Right renal pelvis (tissue), 4 donors: ENCODE measurements around the gene NUBP2. TPM values are rescaled to one million over a fixed set of nuclear protein-coding genes. Genes with fewer than 3 reads are reported as not detected.

ENCODE experiments used
- DNase-seq, 4 donors: peaks; one replicate each; pipeline ENCODE4 v3.0.0-alpha.2; 2013; ENCODE audit warnings: low read depth in 4 of 4, low spot score in 3 of 4, missing footprints in 1 of 4
- polyA plus RNA-seq, 4 donors: library from polyadenylated mRNA; unstranded; fragments of 120-200 nt; gene quantifications; one replicate each; pipeline ENCODE4 v1.2.1, GENCODE V29; 2013; ENCODE audit not compliant: insufficient read length in 4 of 4

The NUBP2 gene
- polyA plus RNA-seq, 4 donors = 36.8 to 62.7 (median 40.5) TPM

GRCh38 chr16:1757714-1758461, 24.9 kb upstream of the NUBP2 start:
- DNase-seq = no peak

GRCh38 chr16:1758923-1759322, 23.8 kb upstream of the NUBP2 start:
- DNase-seq = no peak

DNA sequence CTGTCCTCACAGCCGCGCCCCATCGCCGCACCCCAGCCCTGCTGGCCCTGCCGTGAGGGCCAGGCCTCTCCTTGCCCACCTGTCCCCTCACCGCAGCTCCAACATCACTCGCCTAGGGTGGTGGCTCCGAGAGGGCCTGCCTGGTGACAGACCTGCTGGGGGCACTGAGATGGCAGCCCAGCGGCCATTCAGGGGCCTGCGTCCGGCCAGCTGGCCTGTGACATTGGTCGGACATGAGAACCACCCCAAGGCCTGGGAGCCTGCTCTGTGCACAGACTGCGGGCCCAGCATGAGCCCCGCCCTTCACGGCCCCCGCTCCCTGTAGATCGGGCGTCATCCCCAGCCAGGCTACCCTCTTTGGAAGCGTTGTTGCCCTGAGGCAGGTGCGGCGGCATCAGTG, 23.2 kb upstream of the NUBP2 start:
- no peak for DNase-seq

DNA sequence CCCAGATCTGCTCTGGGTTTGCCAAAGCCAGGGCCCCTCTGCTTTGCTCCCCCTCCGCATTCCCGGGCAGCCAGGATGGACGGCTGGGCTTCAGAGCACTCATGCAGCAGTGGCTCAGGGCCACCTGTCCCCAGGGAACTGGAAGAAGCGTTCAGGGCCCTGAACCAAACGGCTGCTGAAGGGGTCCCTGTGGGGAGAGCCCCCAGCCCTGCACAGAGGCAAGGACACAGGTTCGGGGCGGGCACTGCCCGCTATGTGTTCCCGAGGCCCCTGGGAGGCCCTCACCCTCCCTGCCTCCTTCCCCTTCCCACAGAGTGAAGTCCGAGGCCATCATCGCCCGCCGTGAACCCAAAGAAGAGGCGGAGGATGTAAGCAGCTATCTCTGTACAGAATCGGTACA, 21.8 kb upstream of the NUBP2 start:
- DNase-seq = no peak

DNA sequence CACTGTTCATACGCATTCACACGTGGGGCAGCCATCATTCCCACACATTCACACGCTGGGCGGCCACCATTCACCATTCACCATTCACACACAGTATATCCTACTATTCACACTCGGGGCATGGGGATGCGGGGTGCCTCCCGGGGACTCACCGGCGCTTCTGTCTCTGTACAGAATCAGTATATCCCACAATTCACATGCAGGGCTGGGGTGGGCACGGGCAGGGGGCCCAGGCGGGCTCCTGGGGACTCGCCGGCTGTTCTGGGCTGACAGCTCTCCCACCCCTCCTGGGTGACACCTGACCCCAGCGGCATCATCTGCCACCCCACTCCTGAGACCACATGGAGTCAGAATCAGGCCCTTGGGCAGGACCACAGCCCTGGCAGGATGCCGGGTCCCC, 21.0 kb upstream of the NUBP2 start:
- no peak for DNase-seq

DNA sequence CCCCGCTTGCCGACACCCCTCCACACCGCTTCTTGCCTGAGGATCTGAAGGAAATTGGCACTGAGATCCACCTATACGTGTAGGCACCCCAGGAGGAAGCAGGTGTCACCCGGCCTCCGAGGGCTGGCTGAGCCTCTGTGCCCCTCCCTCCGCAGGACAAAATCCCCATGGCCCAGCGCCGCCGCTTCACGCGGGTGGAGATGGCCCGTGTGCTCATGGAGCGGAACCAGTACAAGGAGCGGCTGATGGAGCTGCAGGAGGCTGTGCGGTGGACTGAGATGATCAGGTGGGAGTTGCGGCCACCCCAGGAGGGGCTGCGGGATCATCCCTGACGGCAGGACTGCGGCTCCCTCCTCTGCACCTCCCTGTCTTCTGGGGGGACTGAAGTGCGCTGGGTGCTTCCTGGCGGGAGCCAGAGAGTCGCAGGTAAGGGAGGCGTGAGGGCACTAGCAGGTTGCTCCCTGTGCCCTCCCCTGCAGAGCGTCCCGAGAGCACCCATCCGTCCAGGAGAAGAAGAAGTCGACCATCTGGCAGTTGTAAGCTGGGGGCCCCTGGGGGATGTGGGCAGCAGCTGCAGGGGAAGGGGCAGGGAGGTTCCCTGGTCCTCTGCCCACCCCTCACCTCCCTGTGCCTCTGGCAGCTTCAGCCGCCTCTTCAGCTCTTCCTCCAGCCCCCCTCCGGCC, 20.4 kb upstream of the NUBP2 start:
- no peak for DNase-seq

GRCh38 chr16:1762879-1763520, 19.8 kb upstream of the NUBP2 start:
- DNase-seq = no peak

GRCh38 chr16:1763521-1764511, 18.9 kb upstream of the NUBP2 start:
- no peak for DNase-seq

DNA sequence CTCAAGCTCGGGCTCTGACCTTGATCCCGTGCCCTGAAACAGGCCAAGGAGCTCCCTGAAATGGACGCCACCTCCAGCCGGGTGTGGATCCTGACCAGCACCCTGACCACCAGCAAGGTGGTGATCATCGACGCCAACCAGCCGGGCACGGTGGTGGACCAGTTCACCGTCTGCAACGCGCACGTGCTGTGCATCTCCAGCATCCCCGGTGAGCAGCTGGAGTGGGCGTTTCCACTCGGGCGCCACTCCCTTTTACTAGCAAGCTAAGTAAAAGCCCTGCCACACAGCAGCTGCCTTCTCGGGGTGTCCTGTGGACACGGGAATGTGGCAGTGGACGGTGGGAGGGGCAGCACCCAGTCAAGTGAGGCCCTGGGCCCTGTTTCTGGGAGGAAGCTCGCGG, 17.8 kb upstream of the NUBP2 start:
- no peak for DNase-seq

GRCh38 chr16:1765826-1766225, 16.9 kb upstream of the NUBP2 start:
- DNase-seq = no peak

- no peak for DNase-seq
Measured at GRCh38 chr16:1766231-1766630, 16.5 kb upstream of the NUBP2 start.

GRCh38 chr16:1766701-1767100, 16.1 kb upstream of the NUBP2 start:
- DNase-seq = no peak

- no peak for DNase-seq
Measured at GRCh38 chr16:1767116-1767994, 15.4 kb upstream of the NUBP2 start.

DNA sequence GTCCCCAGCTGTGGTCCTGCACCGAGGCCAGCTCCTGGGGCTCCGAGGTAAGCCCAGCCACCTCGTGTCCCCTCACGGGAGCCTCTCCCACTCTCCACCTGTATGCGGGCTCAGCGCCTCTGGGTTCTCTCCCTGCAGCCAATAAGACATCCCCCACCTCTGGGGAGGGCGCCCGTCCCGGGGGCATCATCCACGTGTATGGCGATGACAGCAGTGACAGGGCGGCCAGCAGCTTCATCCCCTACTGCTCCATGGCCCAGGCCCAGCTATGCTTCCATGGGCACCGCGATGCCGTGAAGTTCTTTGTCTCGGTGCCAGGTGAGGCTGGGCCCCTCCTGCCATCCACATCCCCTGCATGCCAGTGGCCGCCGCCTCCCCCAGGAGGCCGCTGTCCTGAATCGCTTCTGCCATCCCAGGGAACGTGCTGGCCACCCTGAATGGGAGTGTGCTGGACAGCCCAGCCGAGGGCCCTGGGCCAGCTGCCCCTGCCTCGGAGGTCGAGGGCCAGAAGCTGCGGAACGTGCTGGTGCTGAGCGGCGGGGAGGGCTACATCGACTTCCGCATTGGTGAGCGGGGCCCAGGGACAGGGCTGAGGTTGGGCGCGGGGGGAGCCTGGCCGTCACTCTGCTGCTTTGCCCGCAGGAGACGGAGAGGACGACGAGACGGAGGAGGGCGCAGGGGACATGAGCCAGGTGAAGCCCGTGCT, 14.5 kb upstream of the NUBP2 start:
- no peak for DNase-seq

DNA sequence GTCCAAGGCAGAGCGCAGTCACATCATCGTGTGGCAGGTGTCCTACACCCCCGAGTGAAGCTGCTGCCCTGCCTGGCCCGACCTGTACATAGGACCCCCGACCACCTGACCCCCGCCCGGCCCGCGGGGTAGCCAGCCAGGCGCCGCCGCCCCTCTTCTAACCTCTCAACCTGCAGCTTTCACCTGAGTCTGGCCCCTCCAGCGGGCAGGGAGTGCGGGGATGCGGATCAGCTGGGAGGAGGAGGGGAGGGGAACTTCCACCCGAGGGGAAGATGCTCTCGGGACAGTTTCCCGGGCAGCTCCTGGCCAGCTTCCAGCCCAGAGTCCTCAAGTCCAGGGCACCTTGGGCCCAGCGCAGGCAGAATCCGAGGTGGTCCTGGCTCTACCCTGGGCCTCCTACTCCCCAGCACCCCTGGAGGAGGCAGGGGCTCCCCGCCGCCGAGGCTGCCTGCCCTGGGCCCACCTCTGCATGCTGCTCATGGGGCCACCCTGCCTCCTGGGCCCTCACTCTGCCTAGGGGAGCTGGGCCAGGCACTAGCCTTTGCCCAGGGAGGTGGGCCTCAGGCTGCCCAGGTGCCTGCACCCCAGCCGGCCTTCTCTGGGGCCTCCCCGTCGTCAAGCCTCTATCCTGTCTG, 13.9 kb upstream of the NUBP2 start:
- no peak for DNase-seq

DNA sequence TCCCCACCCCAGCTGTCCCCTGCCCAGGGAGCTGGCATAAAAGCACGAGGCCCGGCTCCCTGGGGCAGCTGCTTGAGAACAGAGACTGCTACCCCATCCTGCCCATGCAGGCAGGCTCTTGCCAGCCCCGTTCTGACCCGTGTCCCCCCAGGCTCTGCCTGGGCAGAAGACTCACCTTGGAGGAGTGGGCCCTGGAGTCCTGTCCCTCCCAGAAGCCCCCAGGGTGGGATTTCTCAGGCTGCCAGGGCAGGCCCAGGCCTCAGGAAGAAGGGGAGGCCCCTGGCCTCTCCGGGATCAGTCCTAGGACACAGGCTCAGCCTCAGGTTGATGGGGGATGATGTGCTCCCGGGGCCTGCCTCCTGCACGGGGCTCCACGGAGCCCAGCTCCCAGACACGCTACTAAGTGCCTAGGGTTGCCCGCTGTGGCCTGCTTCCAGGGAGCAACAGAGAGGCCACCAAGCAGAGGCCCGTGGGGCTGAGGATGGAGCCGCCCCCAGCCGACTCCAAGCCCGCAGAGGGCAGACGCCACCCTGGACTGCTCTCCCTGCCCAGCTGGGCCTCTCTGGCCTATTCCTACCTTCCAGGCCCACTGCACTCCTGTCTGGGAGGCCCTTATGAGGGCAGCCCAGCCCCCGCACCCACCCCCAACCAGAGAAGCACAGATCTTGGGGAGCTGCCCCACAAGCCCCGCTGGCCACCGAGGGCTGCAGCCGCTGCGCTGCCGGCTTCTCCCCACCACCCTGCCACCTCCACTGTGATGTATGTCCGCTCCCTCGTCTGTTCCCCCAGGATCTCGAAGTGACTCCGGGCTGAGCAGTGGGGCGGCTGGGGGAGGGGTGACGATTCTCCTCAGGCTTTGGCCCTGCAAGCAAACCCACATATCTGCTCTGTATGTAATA, 13.1 kb upstream of the NUBP2 start:
- DNase-seq = no peak

DNA sequence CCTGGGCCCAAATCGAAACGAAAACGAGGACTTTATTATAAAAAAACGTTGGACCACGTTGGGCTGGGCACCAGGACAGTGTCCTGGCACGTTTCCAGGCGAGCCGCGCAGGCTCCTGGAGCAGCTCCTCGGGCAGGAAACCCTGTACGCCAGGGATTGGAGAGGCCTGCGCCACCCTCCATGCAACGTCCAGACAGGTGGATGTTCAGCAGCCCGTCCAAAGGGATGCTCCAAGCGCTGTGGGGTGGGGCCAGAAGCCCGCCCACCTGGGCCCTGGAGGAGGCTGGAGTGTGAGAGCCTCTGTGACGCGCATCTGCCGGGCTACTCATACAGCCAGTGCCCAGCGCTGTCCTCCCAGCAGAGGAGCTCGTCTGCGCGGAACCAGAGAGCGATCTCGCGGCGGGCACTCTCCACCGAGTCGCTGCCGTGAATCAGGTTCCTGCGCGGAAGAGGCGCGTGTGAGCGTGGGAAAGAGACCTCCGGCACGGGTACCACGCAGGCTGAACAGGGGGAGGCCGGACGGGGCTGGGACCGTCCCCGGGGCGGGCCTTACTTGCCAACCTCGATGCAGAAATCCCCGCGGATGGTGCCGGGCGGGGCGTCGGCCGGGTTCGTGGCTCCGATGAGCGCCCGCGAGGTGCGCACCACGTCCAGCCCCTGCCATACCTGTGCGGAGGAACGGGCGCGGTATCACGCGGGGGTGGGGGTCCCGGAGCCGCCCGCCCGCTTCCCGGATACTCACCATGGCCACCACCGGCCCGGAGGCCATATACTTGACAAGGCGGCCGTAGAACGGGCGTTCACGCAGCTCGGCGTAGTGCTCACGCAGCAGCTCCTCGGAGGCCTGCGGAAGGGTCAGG, 12.2 kb upstream of the NUBP2 start:
- no peak for DNase-seq
